HG02885 (cell line): ENCODE measurements around the gene PFDN2.
"Not testable (repeated sequence)": the region's sequence is repeated elsewhere in the genome, so short reads cannot be mapped to it uniquely, and the experiment has no call there.

ENCODE experiments used
- ATAC-seq: cut with Tn5 transposase; IDR thresholded peaks from one replicate; pipeline ENCODE4 v1.9.1; 2021; ENCODE audit warnings: mild to moderate bottlenecking; ENCODE audit not compliant: unreplicated experiment, poor library complexity

The PFDN2 gene

DNA sequence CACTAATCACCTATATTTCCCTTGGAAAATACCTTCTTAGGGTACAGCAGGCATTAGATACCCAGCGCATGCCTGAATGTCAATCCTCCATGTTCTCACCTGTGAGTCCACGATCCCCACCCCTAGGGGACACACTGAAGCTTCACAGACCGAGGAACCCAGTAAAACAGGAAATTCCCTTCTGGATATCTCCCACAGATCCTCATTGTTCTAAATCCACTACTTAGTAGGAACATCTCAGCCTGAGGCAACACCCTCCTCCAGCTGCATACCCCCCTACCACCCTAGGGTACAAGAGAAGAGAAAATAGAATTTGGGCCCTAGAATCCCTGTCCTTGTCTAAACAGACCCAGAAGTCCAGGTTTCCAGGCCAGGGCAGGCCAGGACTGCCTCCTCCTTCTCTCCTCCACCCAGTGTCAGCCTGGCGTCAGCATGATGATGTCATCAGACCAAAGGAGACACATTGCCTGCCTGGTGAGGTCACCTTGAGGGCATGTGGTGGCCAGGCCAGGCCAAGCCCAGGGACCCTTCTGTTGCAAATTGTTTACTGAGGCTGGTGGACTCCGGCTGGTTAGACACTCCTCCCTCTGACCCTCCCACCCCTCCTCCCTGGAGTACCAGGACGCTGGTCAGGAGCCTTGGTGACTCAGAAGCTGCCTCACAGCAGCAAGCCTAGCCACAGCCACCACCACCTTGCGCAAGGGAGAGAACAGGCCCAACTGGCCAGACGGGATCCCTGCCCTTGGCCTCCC, 34.7 kb downstream of the PFDN2 start:
- ATAC-seq = no peak

DNA sequence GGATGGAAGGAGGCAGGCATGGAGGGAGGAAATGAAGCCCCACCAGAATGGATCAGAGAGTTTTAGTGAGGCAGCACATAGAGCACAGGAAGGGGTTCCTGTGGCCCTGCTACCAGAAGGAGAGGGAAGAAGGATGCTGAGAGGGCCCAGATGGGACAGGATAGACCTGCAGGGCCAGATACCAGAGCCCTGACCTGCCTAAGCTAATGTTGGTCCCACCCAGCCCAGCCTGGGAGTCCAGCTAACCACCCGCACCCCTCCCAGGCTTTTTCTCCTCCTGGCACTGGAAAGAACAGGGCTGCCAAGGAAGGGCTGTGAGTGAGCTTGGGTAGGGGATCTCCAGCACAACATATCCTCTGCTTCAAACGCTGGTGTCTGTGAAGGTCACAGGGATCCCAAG, 35.4 kb downstream of the PFDN2 start:
- ATAC-seq = no peak

DNA sequence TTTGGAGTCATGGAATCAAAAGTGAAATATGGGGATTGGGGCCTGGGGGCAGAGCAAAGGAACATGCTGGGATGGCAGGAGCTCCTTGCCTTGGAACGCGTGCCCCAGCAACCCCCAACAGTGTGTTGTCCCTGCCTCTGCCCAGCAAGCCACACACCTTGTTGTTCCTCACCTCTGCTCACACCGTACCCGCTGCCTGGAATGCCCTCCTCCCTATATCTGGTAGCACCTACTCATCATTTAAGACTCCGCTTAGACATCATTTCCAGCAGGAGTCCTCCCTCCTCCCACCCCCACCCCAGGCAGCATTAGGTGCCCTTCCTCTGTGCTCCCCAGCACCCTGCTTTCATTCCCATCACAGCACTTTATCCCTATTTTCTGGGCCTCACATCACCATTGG, 36.3 kb downstream of the PFDN2 start:
- no peak for ATAC-seq

DNA sequence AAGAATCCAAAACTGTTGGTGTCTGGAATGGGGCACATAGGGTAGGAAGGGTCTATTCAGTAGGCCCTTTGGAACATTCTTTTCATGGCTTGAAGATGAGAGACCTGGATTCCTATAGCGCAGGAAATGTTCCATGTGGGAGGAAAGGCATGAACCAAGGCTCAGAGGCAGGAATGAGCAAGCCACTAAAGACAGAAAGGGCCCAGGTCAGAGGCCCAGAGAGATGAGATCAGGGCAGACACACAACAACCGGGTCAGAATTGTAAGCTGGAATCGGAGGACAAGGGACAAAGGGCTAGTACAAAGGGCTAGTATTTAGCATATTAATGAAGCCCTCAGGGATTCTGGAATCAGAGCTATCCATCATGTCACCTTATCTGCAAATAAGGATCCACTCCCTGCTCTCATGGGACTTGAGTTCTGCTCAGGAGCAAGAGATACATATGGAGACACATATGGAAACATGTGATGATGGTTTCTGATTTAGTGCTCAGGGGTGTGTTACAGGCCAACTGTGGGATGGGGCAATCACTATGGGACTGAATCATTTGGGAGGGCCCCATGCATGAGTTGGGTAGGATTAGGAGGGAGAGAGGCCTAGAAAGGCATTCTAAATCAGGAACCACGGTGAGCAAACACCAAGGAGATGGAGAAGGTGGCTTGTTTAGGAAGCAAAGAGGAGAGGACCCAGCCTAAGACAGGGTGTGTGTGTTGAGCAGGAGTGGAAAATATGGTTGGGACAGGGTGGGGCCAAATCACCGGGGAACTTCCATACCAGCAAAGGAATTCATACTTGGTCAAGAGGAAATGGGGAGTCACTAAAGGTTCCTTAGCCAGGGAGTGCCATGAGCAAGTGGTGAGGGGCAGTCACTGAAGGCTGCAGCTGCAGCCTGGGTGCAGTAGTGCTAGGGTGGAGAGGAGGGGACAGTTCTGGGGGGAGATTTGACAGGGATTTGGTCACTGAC, 37.1 kb downstream of the PFDN2 start:
- ATAC-seq = no peak

DNA sequence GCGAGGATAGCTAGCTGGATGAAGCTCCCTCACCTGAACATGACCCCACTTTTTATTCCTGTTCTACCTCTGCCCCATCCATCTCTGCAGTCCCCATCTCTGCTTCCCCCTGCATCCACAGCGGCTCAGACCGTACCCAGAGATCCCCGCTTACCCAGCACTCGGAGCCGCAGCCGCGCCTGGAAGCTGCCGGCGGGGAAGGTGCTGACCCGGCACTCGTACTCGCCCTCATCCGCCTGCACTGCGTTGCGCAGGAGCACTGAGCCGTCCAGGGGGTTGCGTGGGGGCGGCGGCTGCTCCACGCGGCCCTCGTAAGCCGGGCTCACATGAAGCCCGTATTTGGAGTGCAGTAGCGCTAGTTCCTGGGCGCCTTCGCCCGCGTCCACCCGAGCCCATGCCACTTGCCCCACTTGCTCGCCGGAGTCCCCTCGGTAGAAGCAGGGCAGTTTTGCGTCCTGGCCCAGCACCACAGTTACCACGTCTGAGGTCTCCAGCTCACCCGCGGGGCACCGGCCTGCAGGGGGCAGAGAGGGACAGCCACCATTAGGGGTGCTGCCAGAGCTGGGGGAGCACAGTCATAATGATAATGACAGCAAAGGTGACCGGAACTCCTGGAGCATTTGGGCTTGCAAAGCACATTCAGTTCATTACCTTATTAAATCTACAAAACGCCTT, 38.3 kb downstream of the PFDN2 start:
- no peak for ATAC-seq

DNA sequence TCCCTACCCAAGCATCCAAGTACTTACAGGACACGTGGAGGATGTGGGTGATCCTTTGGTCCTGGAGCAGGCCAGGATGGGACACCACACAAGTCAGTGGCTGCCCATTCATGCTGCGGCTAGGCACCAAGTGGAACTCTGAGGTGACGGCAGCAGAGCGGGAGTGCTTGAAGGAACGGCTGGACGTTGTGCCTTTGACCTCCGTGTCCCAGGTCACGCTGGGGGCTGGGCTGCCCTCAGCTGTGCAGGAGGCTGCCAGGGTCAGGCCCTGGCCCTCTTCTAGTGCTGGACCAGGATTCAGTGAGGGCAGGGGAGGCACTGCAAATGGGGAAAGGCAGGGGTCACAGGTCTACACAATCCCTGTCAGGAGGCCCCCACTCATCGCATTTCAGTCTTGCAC, 40.4 kb downstream of the PFDN2 start:
- no peak for ATAC-seq

DNA sequence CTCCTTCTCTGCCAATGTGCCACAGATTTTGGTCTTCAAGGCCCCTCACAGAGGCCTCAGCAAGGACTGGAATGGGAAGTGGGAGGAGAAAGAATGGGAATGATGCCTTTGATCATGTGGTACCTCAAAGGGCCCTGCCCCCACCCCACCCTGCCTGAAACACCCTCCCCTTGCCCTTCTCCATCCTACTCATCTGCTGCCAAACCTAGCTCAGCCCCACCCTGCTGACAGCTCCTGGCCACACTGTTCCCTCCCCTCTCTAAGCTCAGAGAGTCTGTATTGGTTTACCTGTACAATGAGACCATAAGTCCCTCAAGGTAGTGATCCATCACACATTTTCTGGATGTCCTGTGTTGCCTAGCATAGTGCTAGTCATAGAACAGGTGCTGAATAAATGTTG, 41.4 kb downstream of the PFDN2 start:
- ATAC-seq = no peak

DNA sequence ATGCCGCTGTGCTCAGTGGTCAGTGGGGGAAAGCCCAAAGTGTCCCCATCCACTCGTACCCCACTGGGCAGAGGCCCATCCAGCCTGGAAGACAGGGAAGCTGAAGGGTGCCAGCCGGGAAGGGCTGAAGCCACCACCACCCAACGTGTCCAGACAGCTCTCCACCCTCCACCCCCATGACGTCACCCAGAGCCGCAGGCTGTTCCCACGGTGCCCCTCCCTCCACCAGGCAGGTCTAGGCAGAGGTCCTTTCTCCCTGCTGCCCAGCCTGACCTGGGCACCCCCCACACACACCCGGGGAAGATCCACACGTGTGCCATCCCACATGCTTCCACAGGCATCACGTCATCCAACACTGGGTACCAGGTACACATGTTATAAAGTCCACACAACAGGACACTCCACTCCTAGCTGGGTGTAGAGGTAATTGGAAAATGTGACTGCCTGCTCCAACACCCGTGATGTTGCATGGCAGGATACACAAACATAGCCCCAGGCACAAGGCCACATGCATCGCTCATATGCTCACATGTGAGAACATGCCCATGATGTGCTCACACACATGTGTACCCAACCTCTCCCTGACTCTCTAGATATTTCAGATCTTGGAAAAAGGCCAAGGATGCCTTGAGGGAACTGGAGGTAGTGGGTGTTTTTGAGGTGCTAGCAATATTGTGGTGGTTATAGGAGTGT, 43.0 kb downstream of the PFDN2 start:
- ATAC-seq = no peak

DNA sequence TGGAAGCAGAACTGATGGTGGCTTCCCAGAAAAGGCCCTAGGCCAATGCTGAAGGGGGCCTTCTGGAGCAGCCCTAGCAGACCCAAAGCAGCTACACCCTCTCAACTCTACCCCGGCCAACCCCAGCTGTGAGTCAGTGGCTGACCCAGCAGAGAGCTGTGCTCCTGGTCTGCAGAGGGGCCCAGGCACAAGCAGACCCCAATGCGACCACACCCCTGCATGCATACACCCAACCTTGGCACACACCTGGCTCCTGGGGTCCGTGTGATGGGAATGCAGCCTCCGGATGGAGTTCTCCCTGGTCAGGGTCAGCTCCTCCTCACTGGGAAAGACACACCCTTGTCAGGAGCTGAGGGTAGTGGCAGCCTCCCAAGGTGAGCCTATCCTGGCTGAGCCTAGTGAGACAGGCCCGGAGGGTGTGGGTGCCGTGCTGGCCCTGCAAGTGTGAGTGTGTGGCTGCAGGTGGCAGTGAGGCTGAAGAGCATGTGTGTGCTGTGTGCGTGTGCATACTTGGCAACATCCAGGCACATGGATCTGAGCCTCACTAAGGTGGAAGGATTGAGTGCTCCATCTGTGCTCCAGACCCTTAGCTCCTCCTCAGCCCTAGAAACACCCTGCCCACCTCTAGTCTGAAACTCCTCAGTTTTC, 44.2 kb downstream of the PFDN2 start:
- no peak for ATAC-seq

DNA sequence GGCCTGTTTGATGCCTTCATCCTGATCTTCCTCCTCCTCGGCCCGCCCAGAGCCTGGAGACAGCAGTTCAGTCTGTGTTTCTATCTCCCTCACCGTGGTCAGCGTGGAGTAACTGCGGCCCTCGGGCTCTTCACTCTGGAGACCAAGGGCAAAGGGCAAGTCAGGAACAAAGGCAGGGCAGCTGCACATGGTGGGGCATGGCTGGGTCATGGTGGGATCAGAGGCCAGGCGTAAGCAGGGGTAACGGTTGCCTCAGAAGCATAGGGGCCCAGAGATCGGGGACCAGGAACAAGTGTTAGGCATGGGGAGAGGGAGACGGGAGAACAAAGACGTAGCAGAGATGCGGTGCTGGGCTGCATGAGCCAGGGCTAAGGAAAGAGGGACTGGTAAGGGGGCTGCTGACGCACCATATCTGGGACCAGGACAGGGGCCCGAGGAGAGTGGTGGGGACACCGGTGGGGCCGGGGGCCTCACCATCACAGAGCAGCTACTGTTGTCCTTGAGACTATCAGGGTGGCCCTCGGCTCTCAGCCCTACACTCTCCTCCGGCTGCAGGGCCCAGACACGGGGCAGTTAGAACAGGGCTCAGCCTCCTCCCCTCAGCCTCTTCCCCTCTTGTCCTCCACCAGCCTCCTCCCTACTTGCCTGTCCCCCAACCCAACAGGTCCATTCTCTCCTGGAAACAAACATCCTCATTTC, 44.9 kb downstream of the PFDN2 start:
- no peak for ATAC-seq

DNA sequence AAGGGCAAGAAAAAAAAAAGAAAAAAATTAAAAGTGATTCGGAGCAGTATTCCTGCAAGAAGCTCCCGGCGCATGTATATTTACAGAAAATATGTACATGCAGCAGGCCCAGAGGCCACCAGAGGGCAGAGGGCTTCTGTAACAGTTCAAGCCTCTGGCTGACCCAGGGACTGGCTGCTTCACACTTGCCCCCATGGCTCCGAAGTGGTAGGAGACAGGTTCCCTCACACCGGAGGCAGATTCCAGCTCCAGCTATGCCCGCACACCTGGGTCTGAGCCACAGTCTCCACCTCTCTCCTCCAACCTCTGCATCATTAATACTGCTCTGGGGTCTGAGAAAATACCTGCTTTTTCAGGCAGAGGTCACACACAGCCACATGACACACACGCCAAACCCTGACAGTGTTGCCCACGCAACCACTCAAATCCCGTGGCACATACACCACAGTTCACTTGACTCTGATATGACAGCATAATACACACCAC, 45.9 kb downstream of the PFDN2 start:
- ATAC-seq = no peak

DNA sequence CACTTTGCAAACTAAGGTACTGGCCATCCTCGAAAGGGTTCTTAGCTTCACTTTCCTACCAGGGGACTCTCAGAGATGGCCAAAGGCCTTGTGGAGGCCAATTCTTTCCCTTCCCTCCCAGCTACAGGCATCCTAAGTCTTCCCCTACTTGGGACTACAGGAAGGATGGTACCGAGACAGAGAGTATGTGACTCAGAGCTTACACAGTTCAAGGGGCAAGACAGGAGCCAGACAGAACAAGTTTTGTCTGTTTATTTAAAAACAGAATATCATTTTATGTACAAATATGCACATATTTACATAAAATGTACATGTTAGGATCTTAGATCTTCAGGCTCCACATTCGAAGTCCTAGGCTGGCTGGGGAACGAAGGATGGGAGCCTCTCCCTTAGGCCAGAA, 47.1 kb downstream of the PFDN2 start:
- no peak for ATAC-seq

DNA sequence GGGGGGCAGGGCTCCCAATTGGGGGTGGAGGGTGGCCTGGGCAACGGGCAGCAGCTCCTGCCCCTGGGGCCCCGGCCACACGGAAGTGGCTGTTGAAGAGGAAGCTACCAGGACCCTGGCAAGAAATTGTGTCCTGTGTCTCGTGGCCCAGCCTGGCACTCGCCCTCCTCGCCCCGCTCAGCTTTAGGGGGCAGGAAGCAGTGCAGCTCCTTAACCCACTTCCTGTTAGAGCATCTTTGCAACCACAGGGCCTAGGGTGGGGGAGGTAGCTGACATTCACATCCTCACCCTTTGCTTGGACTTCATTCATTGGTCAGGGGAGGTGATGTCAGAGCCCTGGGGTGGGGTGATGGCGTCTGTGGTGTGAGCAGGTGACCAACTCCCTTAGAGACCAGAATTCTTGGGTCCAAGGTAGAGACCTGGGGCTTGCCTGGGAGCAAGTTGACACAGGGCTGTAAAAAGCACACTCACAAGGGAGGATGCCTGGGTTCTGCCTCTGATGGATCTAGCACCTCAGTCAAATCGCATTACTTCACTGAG, 48.0 kb downstream of the PFDN2 start, which contains the start of gene ARHGAP30:
Gene ARHGAP30, minus strand, starts transcription at position 161 of the 540 bp plus-strand sequence. CDS start 267 bp downstream, outside the sequence.
- peak; percentile 89 for ATAC-seq

DNA sequence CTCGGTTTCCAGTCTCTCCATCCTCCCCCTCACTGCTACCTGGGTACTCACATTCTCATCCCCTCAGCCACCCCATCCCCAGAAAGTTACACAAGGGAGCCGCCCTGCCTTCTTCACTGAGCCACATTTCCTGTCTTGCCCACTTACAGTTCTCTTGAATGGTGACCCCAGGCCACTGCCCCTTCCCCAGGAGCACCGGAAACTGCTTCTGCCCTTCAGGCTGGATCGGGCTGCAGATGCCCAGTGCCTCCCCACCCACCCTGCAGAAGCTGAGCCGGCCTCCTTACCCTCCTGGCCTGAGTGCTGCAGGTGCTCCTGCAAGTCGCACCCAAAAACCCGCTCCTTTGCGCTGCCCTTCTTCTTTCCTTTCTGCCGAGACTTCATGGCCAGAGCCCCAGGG, 48.6 kb downstream of the PFDN2 start:
- ATAC-seq = peak; percentile 2

DNA sequence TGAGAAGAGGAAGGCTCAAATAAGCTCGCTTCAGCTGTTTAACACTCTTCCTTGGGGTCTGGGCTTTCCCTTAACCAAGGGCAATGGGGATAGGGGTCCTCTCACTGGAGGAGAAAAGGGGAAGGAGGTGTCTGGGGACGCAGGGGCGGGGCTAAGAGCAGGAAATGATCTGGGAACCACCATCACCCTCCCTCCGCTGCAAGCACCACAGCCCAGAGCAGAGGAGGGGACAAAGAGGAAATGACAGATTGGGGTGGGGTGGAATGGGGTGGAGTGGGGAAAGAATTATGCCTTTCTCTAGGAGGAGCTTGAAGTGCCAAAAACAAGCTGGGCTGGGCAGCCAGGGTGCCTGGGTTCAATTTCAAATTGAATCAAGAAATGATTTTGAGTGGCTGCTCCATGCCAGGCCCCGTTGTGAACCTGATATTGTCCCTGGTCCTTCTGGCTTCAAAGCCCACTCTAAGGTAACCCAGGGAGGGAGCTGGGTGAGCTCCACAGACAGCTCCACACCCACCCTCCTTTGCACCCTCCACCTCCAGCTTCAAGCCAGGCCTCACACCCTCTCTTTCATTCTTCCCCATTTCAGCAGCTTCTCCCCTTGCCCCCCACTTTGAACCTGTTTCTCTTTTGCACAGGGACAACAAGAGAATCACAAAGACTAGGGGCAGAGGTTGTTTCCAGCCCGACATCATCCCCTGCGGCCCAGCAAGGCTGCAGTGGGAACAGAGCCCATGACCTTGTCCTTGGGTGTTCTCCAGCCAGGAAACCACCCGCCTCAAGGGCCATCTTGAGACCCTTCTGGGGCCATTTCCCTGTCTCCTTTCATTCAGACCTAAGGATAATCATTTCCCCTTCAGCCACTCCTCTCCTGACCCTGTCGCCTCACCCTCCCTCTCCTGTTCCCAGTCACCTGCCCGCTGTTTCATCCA, 49.3 kb downstream of the PFDN2 start:
- peak; percentile 63 for ATAC-seq

DNA sequence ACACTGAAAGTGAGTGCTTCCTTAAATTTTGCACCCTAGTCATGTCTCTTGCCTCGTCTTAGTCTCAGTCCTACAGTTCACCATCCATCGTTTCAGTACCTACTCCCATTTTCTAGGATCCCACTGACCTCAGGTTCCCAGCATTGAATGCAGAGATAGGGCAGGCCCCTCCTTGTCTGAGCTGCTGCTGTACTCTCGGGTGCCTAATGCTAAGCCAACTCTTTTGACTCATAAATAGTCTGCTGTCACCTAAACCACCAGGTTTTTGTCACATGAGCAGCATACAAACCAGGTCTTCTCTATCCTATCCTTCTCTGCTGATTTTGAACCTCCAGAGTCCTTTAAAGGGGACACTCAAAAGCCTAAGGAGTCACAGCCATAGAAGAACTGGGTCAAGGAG, 51.1 kb downstream of the PFDN2 start:
- no peak for ATAC-seq

DNA sequence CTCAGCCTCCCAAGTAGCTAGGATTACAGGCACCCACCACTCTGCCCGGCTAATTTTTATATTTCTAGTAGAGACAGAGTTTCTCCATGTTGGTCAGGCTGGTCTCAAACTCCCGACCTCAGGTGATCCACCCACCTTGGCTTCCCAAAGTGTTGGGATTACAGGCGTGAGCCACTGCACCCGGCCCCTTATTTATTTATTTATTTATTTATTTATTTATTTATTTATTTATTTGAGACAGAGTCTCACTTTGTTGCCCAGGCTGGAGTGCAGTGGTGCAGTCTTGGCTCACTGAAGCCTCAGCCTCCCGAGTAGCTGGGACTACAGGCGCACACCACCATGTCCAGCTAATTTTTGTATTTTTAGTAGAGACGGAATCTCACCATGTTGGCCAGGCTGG, 52.2 kb downstream of the PFDN2 start:
- ATAC-seq = not testable (repeated sequence)

DNA sequence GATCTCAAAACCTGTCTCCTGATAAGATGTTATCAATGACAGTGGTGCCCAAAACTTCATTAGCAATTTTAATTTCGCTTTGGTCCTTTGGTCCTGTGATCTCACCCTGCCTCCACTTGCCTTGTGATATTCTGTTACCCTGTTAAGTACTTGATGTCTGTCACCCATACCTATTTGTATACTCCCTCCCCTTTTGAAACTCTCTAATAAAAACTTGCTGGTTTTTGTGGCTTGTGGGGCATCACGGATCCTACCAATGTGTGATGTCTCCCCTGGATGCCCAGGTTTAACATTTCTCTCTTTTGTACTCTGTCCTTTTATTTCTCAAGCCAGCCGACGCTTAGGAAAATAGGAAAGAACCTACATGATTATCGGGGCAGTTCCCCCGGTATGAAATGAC, 53.9 kb downstream of the PFDN2 start:
- not testable (repeated sequence) for ATAC-seq
